ENCODE measurements around the gene STAMBPL1.
"Not testable (repeated sequence)": the region's sequence is repeated elsewhere in the genome, so short reads cannot be mapped to it uniquely, and the experiment has no call there.

The STAMBPL1 gene

GRCh38 chr10:88879534-88880281 is at the start of gene STAMBPL1:
STAMBPL1 (plus strand) TSS chr10:88880245; CDS start chr10:88901709, 21,464 bp downstream.
- DNase-seq: peak; percentile 51

DNA sequence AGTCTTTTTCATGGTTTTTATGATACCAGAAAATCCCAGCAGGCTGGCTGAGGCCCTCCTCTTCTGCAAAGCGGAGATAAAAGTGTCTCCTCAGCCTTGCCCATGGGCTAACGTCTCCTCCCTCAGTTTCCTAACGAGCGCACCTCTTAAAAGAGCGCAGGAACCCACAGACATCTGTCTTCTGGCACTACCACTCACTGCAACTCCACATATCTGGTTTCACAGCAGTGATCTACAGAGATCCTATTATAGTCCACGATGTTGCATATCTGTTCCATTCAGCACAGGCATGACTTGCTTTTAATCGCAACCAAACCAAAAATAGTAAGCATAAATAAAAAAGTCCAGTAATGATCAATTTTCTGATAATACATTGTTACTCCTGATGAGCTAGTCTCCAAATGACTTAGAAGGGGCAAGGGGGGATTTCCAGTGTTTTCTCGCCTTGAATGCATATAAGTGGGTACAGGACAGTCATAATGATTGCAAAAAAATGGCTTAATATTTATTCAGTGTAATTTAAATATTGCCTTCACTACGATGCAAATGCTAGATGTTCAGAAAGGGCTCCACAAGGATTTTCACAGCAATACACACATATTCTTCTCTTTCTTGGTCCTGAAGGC is 49.3 kb upstream of the STAMBPL1 start:
- DNase-seq: no peak

DNA sequence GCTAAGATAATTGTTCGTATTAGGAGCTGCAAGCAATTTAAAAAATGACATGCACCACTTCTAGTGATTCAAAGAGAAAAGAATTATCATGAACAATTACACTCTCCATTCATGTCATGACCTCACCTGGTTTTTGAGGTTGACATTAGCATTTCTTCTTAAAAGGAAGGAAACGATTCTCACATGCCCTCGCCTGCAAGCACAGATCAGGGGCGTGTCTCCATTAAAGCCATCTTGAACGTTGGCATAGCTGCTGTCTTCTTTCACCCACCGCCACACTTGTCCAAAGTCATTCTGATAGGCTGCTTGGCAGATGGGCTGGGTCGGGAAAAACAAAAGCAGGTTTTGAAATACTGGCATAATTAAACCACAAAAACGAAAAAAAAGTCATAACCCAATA is 48.3 kb upstream of the STAMBPL1 start:
- no peak for DNase-seq

GRCh38 chr10:88832376-88832775 is 47.7 kb upstream of the STAMBPL1 start:
- DNase-seq: no peak

DNA sequence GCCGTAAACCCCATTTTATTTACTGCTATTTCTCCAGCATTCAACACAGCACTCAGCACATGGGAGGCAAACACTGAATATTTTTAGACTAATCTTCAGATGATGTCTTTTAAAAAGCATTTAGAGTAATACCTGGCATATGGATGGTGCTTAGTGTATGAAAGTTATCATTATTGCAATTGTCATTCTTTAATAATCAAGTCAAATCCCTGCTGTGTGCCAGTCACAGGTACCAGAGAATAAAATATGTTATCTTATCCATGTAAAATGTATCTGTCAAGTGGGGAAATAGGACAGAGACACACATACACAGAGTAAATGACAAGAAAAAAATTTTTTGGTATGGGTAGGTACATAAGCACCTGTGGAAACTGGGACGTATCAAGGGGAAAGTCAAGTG is 46.9 kb upstream of the STAMBPL1 start:
- no peak for DNase-seq

DNA sequence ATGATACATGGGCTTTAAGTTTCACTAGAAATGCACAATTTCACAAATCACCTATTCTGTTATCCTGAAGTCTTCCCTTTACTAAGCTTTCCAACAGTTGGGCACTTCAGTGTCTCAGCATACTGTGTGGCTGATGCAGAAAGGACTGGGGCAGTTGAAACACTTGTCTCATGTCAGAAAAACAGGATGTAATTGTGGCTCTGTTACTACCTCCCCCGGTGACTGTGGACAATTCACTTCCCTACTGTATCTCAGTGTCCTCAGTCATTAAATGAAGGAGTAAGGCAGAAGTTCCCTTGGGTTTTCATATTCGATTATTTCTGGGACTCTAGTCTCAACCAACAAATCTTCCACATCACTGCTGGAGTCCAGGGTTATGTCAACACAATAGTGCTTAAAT is 46.3 kb upstream of the STAMBPL1 start:
- DNase-seq: peak; percentile 68

DNA sequence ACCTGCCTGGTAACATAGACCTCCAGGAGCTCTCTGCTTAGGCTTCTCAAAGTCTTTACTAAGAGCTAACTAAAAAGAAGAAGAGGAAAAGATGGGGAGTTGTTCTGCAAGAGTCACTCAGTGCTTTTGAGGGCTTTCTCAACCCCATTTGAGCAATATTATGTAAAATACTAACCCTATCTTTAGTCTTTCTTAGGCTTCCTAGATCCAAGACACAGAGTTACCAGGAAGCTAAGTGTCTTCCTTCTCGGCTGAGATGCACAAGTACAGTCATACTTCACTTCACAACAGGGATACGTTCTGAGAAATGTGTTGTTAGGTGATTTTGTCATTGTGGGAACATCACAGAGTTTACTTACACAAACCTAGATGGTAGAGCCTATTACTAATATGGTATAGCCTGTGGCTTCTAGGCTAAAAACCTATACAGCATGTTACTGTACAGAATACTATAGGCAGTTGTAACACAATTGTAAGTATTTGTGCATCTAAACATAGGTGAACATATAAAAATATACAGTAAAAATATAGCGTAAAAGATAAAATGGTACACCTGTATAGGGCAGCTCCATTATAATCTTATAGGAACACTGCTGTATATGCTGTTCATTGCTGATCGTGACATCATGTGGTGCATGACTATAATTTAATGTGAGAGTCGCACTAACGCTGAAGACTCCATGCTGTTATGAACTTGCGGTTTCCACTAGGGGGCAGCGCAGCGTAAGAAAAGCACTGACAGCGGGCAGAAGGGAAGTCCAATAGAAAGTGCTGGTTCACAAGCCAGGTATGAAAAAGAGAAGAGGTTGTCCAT is 44.7 kb upstream of the STAMBPL1 start:
- DNase-seq: peak; percentile 77

GRCh38 chr10:88835910-88836221 is 44.2 kb upstream of the STAMBPL1 start:
- DNase-seq: no peak

DNA sequence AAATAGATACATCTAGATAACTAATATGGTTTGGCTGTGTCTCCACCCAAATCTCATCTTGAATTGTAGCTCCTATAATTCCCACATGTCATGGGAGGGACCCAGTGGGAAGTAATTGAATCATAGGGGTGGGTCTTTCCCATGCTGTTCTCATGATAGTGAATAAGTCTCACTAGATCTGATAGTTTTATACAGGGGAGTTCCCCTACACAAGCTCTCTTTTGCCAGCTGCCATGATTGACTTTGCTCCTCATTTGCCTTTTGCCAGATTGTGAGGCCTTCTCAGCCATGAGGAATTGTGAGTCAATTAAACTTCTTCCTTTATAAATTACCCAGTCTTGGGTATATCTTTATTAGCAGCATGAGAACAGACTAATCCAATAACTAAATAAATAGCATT is 42.4 kb upstream of the STAMBPL1 start:
- not testable (repeated sequence) for DNase-seq

GRCh38 chr10:88838766-88839350 is 41.2 kb upstream of the STAMBPL1 start:
- DNase-seq: no peak

GRCh38 chr10:88840104-88840503 is 39.9 kb upstream of the STAMBPL1 start:
- no peak for DNase-seq

DNA sequence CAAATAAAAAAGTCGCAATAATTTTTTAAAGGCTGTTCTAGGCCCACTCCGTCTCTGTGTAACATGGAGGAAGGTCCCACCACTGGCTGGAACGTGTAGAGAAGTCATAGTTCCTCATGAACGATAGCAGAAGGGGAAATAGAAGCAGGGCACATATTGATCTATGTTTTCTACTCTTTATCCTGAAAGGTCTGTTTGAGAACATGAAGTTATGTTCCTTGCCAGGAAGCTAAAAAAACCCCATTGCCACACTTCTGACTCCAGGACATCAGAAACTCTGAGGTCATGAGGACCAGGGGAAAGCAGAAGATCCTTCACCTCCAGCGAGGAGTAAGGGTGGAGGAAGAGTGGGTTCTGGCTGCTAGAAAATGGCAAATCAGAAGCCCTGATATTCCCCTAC is 39.2 kb upstream of the STAMBPL1 start:
- peak; percentile 58 for DNase-seq

GRCh38 chr10:88841316-88842111 is 38.5 kb upstream of the STAMBPL1 start:
- DNase-seq: peak; percentile 36

GRCh38 chr10:88843171-88843570 is 36.9 kb upstream of the STAMBPL1 start:
- DNase-seq: no peak

- DNase-seq: peak; percentile 67
Observed at GRCh38 chr10:88848499-88848898, 31.5 kb upstream of the STAMBPL1 start.

GRCh38 chr10:88849234-88849633 is 30.8 kb upstream of the STAMBPL1 start:
- DNase-seq: no peak

DNA sequence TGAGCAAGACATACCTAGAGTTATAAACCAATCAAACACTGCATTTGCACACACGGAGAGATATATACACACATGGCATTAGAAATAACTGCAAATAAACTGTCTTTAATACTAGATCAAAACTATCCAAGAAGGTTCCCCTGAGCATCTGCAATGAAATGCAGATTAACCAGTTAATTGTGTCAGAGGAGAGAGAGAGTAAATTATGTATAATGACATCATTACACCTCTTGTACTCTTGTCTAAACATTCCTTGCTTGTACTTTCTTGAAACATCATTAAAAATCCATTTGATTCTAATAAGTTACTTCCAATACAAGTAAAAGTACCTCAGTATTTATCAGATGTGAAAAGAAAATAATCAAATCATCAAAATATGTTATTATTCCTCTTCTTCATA is 29.3 kb upstream of the STAMBPL1 start:
- DNase-seq: no peak

GRCh38 chr10:88851706-88852105 is 28.3 kb upstream of the STAMBPL1 start, which contains the start of gene ANKRD22:
ANKRD22 (minus strand) TSS chr10:88851844; CDS start chr10:88851607, 237 bp downstream.
- peak; percentile 98 for DNase-seq

- DNase-seq: no peak
Observed at GRCh38 chr10:88852327-88852726, 27.7 kb upstream of the STAMBPL1 start.

- DNase-seq: peak; percentile 99
Observed at GRCh38 chr10:88853155-88853881, 26.7 kb upstream of the STAMBPL1 start.

DNA sequence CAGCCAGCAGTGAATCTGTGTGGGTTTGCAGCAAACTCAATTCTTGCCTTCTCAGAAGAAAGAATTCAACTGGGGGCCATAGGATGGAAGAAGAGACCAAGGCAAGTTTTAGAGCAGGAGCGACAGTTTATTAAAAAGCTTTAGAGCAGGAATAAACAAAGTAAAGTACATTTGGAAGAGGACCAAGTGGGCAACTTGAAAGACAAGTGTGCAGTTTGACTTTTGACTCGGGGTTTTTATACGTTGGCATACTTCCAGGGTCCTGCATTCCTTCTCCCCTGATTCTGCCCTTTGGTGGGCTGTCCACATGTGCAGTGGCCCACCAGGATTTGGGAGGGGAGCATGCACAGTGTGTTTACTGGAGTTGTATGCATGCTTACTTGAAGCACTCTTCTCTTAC is 25.4 kb upstream of the STAMBPL1 start:
- DNase-seq: no peak

DNA sequence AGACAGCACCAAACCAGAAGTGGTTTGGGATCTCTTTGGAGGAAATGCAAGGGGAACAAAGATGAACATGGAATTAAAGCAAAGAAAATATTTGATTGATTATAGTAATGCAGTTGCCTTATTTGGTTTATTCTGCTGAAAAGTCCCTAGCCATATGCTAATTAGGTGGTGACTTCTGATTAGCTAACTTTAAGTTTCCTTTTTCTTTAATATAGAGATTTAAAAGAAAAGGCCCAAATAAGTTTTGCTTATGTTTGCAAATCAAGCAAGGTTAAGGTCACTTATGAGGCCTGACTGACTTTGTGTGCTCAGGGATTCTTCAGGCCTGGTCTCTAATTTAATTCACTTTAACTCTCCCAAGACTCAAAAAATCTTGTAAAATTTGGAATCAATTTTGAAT is 22.2 kb upstream of the STAMBPL1 start:
- no peak for DNase-seq

Data from MV-4-11 (cell line).